HCT116 (cell line): Measurements from ENCODE around the gene MYO1F. TPM values are rescaled to one million over a fixed set of nuclear protein-coding genes. Genes with fewer than 3 reads are reported as not detected.

Experiments used
- ATAC-seq: fragments of 200-7000 bp; cut with Tn5 transposase; 2 replicates; pipeline ENCODE4 v1.9.1; 2020; ENCODE audit warnings: mild to moderate bottlenecking, moderate library complexity
- BruUV-seq: library from RNA; stranded (reverse); fragments of 400-500 nt; replicated peaks from 2 replicates; lab custom pipeline; 2021; lab: Mats Ljungman, UMichigan
- CTCF ChIA-PET: fragments of 300-600 bp; sonication (Branson Sonifier 250); formaldehyde crosslinking; loops from one replicate; lab custom pipeline; 2021; ENCODE audit warnings: antibody characterized with exemption; lab: Charles Lee
- POLR2A ChIA-PET: fragments of 300-600, 350-600 bp; sonication (Branson Sonifier 250); formaldehyde crosslinking; loops from one replicate; lab custom pipeline; 2021; ENCODE audit warnings: antibody characterized with exemption; lab: Charles Lee
- RAD21 ChIA-PET, 2 experiments: fragments of 300-600 bp; sonication (Branson Sonifier 250); formaldehyde crosslinking; loops; one replicate each; lab custom pipeline; 2023; ENCODE audit warnings: low total read pairs in 2 of 2; ENCODE audit not compliant: uncharacterized antibody in 2 of 2, unreplicated experiment in 2 of 2, low non-redundant PET in 1 of 2; lab: Charles Lee
- DNase-seq: peaks from one replicate; pipeline ENCODE4 v3.0.0-alpha.2; 2010; ENCODE audit warnings: low read depth, low spot score
- H2AFZ ChIP-seq: fragments of 200-600 bp; shearing (Covaris generic), sonication (generic); 2 replicates; pipeline ENCODE4 v1.6.1; 2017; ENCODE audit warnings: low read depth, mixed run types, mixed read lengths, antibody characterized with exemption, low read length; ENCODE audit not compliant: poor library complexity, severe bottlenecking
- H3K27ac ChIP-seq: 2 replicates; pipeline ENCODE4 v1.5.1; 2012; ENCODE audit warnings: low read depth, low read length
- H3K27me3 ChIP-seq: fragments of 200-600 bp; sonication (generic); 2 replicates; pipeline ENCODE4 v1.6.1; 2016; ENCODE audit warnings: mixed run types, low read length, mixed read lengths; ENCODE audit not compliant: insufficient read depth
- H3K36me3 ChIP-seq, 2 experiments: fragments of 200-500 bp in 1 of 2; fragments of 200-600 bp in 1 of 2; sonication (Bioruptor generic) in 1 of 2; sonication (generic) in 1 of 2; 2 replicates each; pipeline versions ENCODE4 v1.5.1 to v1.6.1; 2014 to 2016; ENCODE audit warnings: low read length in 2 of 2, inconsistent platforms in 1 of 2, mixed read lengths in 1 of 2, mixed run types in 1 of 2; ENCODE audit not compliant: insufficient read depth in 2 of 2, control insufficient read depth in 1 of 2
- H3K4me1 ChIP-seq, 2 experiments: fragments of 200-600 bp in 1 of 2; sonication (generic) in 1 of 2; 2 replicates each; pipeline versions ENCODE4 v1.5.1 to v1.6.1; 2012 to 2017; ENCODE audit warnings: low read length in 2 of 2, inconsistent platforms in 1 of 2, mild to moderate bottlenecking in 1 of 2, mixed read lengths in 1 of 2, mixed run types in 1 of 2, moderate library complexity in 1 of 2; ENCODE audit not compliant: insufficient read depth in 2 of 2, control insufficient read depth in 1 of 2
- H3K4me2 ChIP-seq: fragments of 200-600 bp; sonication (generic); 2 replicates; pipeline ENCODE4 v1.6.1; 2017; ENCODE audit warnings: mixed run types, low read length, mixed read lengths
- H3K4me3 ChIP-seq, 2 experiments: fragments of 200-600 bp in 1 of 2; sonication (generic) in 1 of 2; replicated peaks in 1 of 2; 2 replicates each; pipeline ENCODE4 v1.5.1; 2011 to 2016; ENCODE audit warnings: low read length in 2 of 2, control low read depth in 1 of 2, low read depth in 1 of 2, mild to moderate bottlenecking in 1 of 2, mixed read lengths in 1 of 2, mixed run types in 1 of 2
- H3K79me2 ChIP-seq: fragments of 200-600 bp; sonication (generic); 2 replicates; pipeline ENCODE4 v1.6.1; 2017; ENCODE audit warnings: mild to moderate bottlenecking, mixed run types, low read length, moderate library complexity, mixed read lengths; ENCODE audit not compliant: insufficient read depth
- H3K9ac ChIP-seq: fragments of 200-600 bp; sonication (generic); 2 replicates; pipeline ENCODE4 v1.6.1; 2016; ENCODE audit warnings: low read length, mixed read lengths
- H3K9me2 ChIP-seq: fragments of 200-600 bp; sonication (generic), shearing (Covaris generic); 2 replicates; pipeline ENCODE4 v1.6.1; 2017; ENCODE audit warnings: mixed run types, mild to moderate bottlenecking, moderate library complexity; ENCODE audit not compliant: insufficient read depth
- H3K9me3 ChIP-seq, 2 experiments: fragments of 200-500 bp in 1 of 2; fragments of 200-600 bp in 1 of 2; sonication (Bioruptor generic) in 1 of 2; sonication (generic) in 1 of 2; 2 replicates each; pipeline ENCODE4 v1.6.1; 2014 to 2017; ENCODE audit warnings: low read length in 2 of 2, mixed read lengths in 2 of 2, inconsistent platforms in 1 of 2, low read depth in 1 of 2, mild to moderate bottlenecking in 1 of 2, mixed run types in 1 of 2, moderate library complexity in 1 of 2; ENCODE audit not compliant: control insufficient read depth in 1 of 2, insufficient read depth in 1 of 2
- H4K20me1 ChIP-seq: fragments of 200-600 bp; sonication (generic), shearing (Covaris generic); 2 replicates; pipeline ENCODE4 v1.6.1; 2017; ENCODE audit warnings: mixed run types, mild to moderate bottlenecking, moderate library complexity; ENCODE audit not compliant: insufficient read depth
- ATF3 ChIP-seq: IDR thresholded peaks from 2 replicates; pipeline ENCODE4 v1.6.1; 2012
- CBX3 ChIP-seq: IDR thresholded peaks from 2 replicates; pipeline ENCODE4 v1.6.1; 2012; ENCODE audit warnings: low read depth
- CEBPB ChIP-seq: IDR thresholded peaks from 2 replicates; pipeline ENCODE4 v1.6.1; 2012; ENCODE audit warnings: low read depth
- EGR1 ChIP-seq: IDR thresholded peaks from 2 replicates; pipeline ENCODE4 v1.6.1; 2012; ENCODE audit warnings: low read depth
- ELF1 ChIP-seq: IDR thresholded peaks from 2 replicates; pipeline ENCODE4 v1.6.1; 2012; ENCODE audit warnings: low read depth, borderline replicate concordance
- EZH2phosphoT487 ChIP-seq: fragments of 200-600 bp; IDR thresholded peaks from 2 replicates; pipeline ENCODE4 v1.6.1; 2018; ENCODE audit warnings: antibody characterized with exemption, borderline replicate concordance
- JUND ChIP-seq: IDR thresholded peaks from 2 replicates; pipeline ENCODE4 v1.6.1; 2012
- POLR2A ChIP-seq: IDR thresholded peaks from 2 replicates; pipeline ENCODE4 v1.7.0; 2011; ENCODE audit warnings: borderline replicate concordance; ENCODE audit not compliant: insufficient read depth, insufficient read length; ENCODE audit errors: extremely low read depth
- POLR2AphosphoS5 ChIP-seq: IDR thresholded peaks from 2 replicates; pipeline ENCODE4 v1.6.1; 2011; ENCODE audit warnings: mild to moderate bottlenecking, low read depth, low read length, moderate library complexity
- REST ChIP-seq: IDR thresholded peaks from 2 replicates; pipeline ENCODE4 v1.6.1; 2012; ENCODE audit warnings: low read depth
- SIN3A ChIP-seq: IDR thresholded peaks from 2 replicates; pipeline ENCODE4 v1.6.1; 2012; ENCODE audit warnings: low read depth
- SP1 ChIP-seq: IDR thresholded peaks from 2 replicates; pipeline ENCODE4 v1.6.1; 2012; ENCODE audit warnings: low read depth
- SRF ChIP-seq: IDR thresholded peaks from 2 replicates; pipeline ENCODE4 v1.6.1; 2012; ENCODE audit warnings: low read depth
- ZFX ChIP-seq: fragments of 450-650 bp; IDR thresholded peaks from 2 replicates; pipeline ENCODE4 v1.6.1; 2017
- ZNF274 ChIP-seq: fragments of 200-500 bp; sonication (Bioruptor generic); IDR thresholded peaks from 2 replicates; pipeline ENCODE4 v1.6.1; 2014; ENCODE audit warnings: mild to moderate bottlenecking, low read depth, low read length, inconsistent platforms
- intact Hi-C: fragments of 100-400 bp; cut with micrococcal nuclease; formaldehyde crosslinking; loops from 2 replicates; pipeline ENCODE4 v1.10.0; 2022
- total RNA-seq: library from RNA; stranded (reverse); gene quantifications from one replicate; pipeline ENCODE4 v1.2.1, GENCODE V29; 2021; ENCODE audit not compliant: unreplicated experiment
- TF ChIP-seq, protein P1 (sequence below), 3 experiments: fragments of 200-600 bp in 1 of 3; sonication (generic) in 1 of 3; IDR thresholded peaks in 2 of 3; conservative IDR thresholded peaks in 1 of 3; 2 replicates each; pipeline ENCODE4 v1.5.1; 2012 to 2017; ENCODE audit warnings: low read depth in 2 of 3, low read length in 2 of 3, antibody characterized with exemption in 1 of 3, borderline replicate concordance in 1 of 3, control low read depth in 1 of 3, mild to moderate bottlenecking in 1 of 3, mixed read lengths in 1 of 3, mixed run types in 1 of 3, moderate library complexity in 1 of 3; ENCODE audit not compliant: insufficient read depth in 1 of 3

MYO1F gene
- total RNA-seq, 1 experiment from 2014 or later: 0.39 TPM

GRCh38 chr19:8561075-8561764, 16.0 kb downstream of the MYO1F start:
- no peaks in the 10 kb centered on the region for H4K20me1 ChIP-seq
- no peak overlapping the region for H2AFZ ChIP-seq
- intact Hi-C loops: no loop called here
- H3K79me2 ChIP-seq: no peaks in the 10 kb centered on the region
- H3K4me3 ChIP-seq: no peak overlapping the region
- no TSS peak for BruUV-seq
- DNase-seq (no peak), ATAC-seq (no peak)
- no peaks in the 10 kb centered on the region for H3K9me2 ChIP-seq
- no peaks in the 10 kb centered on the region for H3K9me3 ChIP-seq
- RAD21 ChIA-PET: no interaction called here
- no peaks in the 10 kb centered on the region for H3K27me3 ChIP-seq
- H3K9ac ChIP-seq: no peak overlapping the region
- TF ChIP-seq SRF (no peak), CEBPB (no peak), SP1 (no peak), POLR2AphosphoS5 (no peak), ZFX (no peak), EZH2phosphoT487 (no peak), ZNF274 (no peak), ATF3 (no peak), JUND (no peak)
- no peaks in the 10 kb centered on the region for H3K4me1 ChIP-seq
- H3K4me2 ChIP-seq: no peak overlapping the region
- CTCF ChIA-PET: no interaction called here
- POLR2A ChIA-PET: no interaction called here
- H3K36me3 ChIP-seq: no peaks in the 10 kb centered on the region
- no peak overlapping the region for H3K27ac ChIP-seq

DNA sequence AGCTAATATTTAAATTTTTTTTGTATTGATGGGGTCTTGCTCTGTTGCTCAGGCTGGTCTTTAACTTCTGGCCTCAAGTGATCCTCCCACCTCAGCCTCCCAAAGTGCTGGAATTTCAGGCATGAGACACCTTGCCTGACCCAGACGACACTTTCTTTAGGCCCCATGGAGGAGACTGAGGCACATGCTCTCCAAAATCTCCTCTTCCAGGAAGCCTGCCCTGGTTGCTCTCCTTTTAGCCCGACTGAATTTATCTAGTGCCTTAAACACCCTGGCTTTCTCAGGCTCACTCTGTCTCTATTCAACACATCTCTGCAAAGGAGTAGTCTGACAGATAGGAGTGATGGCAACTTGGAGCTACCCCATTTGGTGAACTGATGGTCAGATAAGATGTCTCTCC, 18.9 kb downstream of the MYO1F start:
- Histone ChIP-seq H3K27me3 (no peaks in the 10 kb centered on the region), H2AFZ (no peak overlapping the region), H3K27ac (no peak overlapping the region), H3K36me3 (no peaks in the 10 kb centered on the region), H4K20me1 (no peaks in the 10 kb centered on the region), H3K4me2 (no peak overlapping the region), H3K9me2 (no peaks in the 10 kb centered on the region), H3K4me3 (no peak overlapping the region), H3K9me3 (no peaks in the 10 kb centered on the region), H3K4me1 (no peaks in the 10 kb centered on the region), H3K9ac (no peak overlapping the region), H3K79me2 (no peaks in the 10 kb centered on the region)
- ChIA-PET POLR2A (interaction anchor here (2.2 kb wide), 1 partner anchor 45 kb away, joined by 8 read pairs; the partner anchor contains the start of gene ZNF414), RAD21 (no interaction called here), CTCF (interaction anchor here (1.6 to 2.5 kb wide), 2 partner anchors 20 to 23 kb away, joined by 4 to 10 read pairs; partner anchors contain the start of gene MYO1F)
- intact Hi-C loops: no loop called here
- BruUV-seq: no TSS peak
- DNase-seq (no peak), ATAC-seq (no peak)
- TF ChIP-seq, protein P1, sequence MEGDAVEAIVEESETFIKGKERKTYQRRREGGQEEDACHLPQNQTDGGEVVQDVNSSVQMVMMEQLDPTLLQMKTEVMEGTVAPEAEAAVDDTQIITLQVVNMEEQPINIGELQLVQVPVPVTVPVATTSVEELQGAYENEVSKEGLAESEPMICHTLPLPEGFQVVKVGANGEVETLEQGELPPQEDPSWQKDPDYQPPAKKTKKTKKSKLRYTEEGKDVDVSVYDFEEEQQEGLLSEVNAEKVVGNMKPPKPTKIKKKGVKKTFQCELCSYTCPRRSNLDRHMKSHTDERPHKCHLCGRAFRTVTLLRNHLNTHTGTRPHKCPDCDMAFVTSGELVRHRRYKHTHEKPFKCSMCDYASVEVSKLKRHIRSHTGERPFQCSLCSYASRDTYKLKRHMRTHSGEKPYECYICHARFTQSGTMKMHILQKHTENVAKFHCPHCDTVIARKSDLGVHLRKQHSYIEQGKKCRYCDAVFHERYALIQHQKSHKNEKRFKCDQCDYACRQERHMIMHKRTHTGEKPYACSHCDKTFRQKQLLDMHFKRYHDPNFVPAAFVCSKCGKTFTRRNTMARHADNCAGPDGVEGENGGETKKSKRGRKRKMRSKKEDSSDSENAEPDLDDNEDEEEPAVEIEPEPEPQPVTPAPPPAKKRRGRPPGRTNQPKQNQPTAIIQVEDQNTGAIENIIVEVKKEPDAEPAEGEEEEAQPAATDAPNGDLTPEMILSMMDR (IDR thresholded peaks at IDR 0.05 in 2 of 3, conservative IDR thresholded peaks at IDR 0.05 in 1 of 3; ENCODE audit: borderline replicate concordance in 1 of 3, insufficient read depth in 1 of 3, low read depth in 2 of 3, low read length in 2 of 3): no peak
- TF ChIP-seq ELF1 (no peak), EZH2phosphoT487 (no peak), CBX3 (no peak), POLR2A (no peak), EGR1 (no peak), REST (no peak), SP1 (no peak), ZFX (no peak), JUND (no peak), CEBPB (no peak), SIN3A (no peak)
